Stimulated activated CD8-positive, alpha-beta memory T cell treated with anti-CD3 and anti-CD28 coated beads, Interleukin-12 subunit alpha, Interleukin-12 subunit beta, amount 100 ng/mL, for 1 hour (primary cell): ENCODE results near the gene AMBP.

ENCODE experiments used
- DNase-seq: peaks from one replicate; pipeline ENCODE4 v3.0.0-alpha.2; 2020; ENCODE audit warnings: low read depth

Gene AMBP

DNA sequence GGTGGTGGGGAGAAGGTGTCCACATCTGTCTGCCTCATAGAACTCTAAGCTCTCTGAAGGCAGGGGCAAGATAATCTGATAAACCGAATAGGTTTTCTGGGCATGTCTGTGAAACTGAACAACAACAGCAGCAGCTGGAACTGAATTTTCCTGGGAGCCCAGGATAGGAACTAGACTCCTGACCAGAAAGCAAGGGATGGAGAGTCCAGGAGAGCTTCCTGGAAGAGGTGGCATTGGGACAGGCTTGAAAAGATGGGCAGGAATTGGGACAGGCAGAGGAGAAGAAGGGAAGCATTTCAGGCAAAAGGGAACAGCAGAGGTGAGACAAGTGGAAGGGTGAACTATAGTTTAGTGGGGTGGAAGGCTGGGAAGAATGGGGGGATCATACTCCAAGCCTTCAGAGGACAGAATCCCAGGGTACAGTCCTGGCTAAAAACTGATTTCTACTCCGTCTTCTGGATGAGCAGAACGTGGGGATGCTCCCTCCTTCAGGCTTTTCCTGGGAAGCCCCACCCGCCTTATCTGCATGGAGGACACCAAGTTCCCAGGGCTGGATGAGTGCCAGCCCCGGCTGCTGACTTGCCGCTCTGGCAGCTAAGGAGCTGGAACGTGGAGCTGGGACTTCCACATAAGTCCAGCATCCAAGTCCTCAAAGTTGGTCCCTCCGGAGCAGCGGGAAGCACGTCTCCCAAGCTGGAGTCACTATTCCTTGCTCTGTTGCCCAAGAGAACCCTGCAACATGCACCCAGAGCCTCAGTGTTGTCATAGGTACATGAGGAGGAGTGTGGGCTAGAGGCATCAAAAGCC lies 34.9 kb upstream of the AMBP start:
- no peak for DNase-seq

DNA sequence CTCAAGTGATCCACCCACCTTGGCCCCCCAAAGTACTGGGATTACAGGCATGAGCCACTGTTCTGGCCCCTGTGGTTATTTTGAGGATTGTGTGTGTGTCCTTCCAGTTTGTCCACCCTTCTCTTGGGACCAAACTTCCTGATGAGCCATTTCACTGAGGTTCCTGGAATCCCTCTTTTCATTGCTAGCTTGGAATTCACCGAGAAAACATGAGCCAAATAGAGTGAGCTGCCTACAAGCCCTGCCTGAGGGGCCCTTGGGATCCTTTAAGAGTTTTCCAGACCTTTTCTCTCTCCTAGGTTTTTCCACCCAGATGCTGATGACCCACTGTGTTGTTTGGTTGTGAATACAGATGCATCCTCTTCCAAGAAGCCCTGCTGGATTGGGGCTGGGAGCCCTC lies 34.2 kb upstream of the AMBP start:
- no peak for DNase-seq

DNA sequence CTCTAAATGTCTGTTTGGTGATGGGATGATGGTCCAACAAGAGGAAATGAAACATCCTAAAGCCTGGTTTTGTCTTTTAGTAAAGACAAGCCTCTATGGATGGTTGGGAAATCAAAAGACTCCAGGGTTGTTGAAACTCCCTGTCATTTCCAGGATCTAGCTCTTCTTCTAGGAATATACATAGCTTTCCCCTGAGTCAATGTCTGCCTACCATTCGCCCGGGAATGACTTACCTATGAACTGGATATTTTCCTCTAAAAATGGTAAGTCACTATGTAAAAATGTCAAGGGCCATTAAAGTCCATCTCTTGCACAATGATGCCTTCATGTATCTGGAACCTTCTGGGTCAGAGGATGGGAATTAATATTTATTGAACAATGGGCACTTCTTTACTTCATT lies 32.1 kb upstream of the AMBP start:
- no peak for DNase-seq

DNA sequence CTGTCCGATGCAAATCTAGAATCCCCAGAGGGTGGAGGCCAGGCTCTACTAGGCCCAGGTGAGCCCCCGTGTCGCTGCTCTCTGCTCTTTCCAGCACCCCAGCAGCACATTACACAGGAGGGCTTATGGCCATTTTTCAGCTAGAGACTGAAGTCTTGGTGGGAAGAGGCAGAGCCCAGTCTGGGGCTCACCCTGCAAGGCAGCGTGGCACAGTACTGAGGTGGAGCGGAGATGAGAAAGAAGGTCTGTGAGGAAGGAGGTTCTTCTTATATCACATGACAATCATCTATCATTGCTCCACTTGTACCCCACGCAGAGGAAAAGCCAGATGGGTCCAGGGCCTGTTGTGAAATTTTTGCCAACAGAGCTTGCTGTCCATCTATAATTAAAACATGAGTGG lies 31.0 kb upstream of the AMBP start:
- DNase-seq, result no peak

DNA sequence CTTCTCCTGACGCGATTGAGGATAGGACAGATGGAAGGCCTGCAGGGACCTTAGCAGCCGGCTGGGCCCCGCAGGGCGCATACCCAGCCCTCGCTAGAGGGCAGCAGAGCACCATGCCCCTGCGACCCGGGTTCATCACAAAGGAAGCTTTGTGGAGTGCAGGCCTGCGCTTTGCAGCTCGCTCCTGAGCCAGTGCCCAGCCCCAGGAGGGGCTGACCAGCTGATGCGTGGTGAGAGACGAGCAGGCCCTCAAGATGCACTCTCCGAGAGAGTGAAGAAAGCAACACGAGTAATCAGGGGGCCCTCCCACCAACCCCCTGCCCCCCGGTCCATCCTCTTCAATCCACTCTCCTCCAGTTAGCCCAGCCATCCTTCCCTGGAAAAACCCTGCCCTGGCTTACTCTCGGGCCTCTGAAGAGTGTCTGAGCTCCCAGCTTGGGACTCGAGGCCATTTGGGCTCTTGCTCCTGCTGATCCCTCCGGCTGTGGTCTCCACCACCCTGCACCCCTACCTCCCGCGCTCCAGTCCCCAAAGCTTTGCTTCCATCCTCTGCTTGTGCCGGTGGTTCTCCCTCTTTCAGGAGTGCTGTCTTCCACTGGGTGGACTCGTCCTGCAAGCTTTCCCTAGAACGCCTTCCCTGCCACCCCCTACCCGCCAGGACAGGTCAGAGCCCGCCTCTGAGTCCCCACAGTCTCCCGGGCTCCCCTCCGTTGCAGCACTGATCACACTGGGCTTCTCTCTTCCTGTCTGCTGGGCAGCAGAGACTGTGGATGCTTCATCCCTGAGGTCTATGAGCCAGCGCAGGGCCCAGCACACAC lies 30.1 kb upstream of the AMBP start:
- peak; percentile 20 for DNase-seq

DNA sequence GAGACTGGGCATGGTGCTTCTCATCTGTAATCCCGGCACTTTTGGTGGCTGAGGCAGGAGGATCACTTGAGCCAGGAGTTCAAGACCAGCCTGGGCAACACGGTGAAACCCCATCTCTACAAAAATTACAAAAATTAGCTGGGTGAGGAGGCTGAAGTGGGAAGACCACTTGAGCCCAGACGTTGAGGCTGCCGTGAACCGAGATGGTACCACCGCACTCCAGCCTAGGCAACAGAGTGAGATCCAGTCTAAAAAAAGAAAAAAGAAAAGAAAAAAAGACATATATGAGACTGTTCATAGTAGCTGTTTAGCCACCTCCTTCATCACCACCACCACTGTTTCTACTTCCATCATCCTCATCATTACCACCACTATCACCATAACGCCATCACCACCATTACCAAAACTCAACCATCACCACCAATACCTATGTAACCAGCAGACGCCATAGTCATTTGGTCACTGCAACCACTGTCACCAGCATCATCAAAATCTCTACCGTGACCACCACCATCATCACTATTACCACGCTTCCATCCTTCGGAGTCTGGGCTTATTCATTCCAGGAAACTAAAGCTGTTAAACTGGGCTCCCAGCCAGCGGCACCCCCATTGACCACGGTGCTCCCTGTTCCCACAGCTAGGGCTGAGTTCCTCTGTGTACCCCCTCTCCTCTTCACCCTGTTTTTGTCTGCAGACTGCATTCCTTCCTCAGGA lies 29.3 kb upstream of the AMBP start:
- DNase-seq, result no peak

DNA sequence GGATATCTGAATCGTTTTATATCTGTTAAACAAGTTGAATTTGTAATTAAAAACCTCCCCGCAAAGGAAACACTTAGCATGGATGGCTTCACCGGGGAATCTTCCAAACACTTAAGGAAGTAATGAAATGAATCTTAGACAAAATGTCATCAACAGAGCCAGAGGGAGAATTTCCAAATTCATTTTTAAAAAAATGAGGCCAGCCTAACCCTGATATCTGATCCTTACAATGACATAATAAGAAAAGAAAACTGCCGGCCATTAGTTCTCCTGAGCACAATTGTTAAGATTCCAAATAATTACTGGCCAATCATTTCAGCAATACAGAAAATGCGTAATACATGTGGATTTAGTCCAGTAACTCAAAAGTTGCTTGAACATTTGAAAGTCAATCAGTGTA lies 27.1 kb upstream of the AMBP start:
- no peak for DNase-seq

DNA sequence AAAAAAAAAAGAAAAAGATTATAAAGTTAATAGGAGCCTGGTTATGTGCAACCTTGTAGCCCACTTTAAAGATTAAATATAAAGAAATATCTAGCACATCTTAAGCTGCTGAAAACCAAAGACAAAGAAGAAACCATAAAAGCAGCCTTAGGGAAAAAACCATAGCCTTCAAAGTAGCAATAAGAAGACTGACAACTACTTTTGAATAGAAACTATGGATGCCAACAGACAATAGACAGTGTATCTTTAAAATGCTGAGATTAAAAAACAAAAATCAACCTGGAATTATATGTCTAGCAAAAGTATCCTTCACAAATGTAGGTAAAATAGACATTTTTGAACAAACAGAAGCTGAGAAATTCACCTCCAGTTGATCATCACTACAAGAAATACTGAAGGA lies 24.4 kb upstream of the AMBP start:
- DNase-seq, result no peak

DNA sequence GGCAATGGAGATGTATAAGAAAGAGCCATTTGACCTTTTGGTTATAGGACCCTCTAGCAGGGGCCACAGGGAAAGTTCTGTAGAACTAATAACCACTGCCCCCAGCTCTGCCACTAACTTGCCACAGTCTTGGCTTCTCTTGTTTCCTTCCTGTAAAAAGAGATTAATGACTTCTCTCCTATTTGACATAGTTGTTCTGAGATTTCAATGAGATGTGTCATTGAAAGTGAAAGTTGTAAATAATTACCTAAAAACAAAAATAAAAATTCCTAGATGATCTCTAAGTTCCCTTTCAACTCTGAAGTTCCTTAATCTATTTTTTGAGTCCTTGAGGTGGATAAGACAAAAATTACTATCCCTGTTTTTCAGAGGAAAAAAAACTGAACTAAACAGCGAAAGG lies 22.4 kb upstream of the AMBP start:
- no peak for DNase-seq

DNA sequence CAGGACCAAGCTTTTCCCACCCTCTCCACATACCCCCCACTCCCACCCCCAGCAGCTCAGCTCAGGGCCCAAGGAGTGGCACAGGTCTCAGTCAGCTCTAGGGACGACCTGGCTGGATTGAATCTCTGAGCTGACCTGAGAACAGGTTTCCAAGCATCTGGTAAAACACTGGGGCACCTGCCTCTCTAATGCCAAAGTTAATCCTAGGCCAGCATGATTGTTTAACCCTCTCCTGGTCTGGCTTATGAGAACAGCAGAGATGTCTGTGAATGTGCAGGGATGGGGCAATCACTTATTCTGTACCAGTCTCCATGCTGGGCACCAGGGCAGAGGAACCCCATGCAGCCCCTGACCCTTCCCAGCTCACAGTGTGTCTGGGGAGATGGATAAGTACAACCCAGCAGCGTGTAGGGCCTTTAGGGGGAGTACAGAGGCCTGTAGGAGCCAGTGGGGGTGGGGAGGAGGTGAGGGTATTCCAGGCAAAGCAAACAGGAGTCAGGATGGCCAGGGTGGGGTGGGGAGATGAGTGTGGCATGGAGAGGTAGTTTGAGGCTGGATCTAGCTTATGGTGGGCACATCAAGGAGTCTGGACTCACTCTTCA lies 21.7 kb upstream of the AMBP start:
- no peak for DNase-seq

DNA sequence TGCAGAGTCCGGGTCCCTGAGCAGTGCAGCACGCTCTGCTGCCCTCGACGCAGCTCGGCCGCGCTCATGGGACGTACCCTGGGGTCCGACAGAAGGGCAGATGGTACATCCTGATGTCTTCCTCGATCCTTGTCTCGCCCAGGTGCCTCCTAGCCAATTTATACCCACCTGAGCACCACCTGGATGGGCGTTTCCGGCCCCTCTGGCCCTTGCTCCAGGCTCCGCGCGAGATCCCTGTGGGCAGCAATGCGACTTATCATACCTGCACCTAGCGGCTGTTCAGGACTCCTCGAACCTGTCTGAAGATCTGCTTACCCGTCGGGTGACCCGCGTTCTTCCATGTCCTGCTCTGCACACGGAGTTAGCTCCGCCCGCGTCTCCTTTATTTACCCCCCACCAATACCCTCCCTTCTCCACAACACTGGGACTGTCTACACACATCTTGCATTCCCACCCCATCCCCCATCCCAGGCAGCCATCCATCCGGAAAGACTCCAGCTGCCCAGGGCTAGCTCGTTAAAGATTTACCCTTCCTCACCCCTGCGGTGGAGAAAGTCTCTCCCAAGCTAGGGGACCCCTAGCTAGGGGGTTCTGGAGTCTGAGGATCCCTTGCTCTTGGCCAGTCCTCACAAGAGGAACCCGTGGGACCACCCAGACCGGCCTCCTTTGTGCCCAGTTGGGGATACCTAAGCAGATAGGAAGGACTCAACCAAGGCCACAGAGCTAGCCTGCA lies 21.0 kb upstream of the AMBP start, which contains the start of gene KIF12:
KIF12 (minus strand) TSS at position 357 of the 733 bp plus-strand sequence; CDS start at position 341, 16 bp downstream.
- DNase-seq, result no peak

DNA sequence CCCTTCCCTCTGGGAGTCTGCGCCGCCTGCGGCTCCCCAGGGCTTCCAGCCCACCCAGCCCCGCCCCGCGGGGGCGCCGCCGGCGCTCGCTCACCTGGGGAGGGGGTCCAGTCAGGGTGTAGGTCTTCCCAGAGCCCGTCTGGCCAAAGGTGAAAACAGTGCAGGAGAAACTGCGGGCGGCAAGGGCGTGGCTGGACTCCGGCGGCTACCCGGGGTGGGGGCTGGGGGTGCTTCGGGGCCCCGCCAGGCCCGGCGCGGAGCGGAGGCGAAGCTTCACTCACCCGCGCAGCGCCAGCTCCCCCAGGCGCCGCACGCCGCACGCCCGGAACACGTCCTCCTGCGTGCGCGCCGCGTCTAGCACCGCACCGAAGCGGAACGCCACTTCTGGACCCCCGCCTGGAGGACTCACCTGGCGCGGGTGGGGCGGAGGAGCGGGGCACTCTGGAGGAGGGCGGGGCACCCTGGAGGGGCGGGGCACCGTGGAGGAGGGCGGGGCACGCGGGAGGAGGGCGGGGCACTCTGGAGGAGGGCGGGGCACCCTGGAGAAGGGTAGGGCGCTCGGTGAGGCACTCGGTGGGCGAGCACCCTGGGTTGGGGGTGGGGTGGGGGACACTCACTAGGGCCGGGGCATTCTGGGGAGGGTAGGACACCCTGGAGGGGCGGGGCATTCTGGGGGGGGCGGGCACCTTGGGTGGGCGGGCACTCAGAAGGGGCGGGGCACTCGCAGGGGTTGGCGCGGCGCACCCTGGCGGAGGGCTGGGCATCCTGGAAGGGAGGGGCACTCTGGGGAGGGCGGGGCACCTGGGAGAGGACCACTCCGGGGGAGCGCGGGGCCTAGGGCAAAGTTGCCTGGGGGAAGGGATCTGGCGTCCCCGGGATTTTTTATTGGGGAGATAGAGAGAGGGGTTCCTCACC lies 20.2 kb upstream of the AMBP start:
- no peak for DNase-seq

DNA sequence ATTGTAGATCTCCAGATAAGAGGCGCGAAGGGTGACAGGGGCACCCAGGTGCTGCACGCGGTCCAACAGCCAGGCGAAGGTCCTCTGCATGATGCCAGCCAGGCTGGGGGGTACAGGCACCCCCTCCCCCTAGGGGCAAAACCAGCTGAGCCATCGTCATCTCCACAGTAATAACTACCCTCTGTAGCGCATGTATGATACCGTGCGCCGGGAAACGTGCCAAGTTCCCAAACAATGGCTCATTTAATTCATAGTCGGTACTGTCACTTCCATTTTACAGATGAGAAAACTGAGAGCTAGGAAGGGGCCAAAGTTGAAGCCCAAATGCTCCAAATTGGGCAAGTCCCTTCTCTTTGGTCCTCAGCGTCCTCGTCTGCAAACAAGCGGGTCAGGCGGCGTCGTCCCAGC lies 19.5 kb upstream of the AMBP start:
- no peak for DNase-seq

DNA sequence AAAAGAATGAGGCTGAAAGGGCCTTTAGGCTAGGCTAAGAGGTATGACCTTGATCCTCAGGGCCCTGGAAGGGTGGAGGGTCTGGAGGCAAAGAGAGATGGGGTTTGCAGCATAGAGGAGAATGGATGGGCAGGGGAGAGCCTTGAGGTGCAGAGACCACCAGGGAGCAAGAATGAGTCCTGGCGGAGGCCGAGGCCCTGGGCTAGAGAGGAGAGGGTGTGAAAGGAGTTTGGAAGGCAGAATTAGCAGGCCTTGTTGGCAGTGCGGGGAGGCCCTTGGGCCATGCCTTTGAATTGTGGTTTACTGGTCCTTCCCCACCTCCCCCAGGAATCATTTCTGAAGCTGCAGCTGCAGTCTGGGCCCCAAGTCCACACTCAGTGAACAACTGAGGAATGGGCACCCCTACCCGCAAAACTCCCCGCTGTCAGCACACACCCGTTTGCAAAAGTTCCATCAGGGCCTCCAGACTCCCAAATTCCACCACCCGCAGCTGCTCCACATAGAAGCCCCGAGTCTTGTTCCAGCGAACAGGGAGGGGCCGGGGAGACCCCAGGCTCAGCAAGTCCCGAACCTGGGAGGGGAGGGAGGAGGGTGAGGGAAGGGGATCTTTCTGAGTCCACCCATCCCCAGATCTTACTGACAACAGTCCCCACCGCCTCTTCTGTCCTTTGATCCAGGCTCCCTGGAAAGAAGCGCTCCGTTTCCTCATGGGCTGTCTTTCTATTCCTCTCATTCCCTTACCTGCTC lies 18.9 kb upstream of the AMBP start:
- no peak for DNase-seq

DNA sequence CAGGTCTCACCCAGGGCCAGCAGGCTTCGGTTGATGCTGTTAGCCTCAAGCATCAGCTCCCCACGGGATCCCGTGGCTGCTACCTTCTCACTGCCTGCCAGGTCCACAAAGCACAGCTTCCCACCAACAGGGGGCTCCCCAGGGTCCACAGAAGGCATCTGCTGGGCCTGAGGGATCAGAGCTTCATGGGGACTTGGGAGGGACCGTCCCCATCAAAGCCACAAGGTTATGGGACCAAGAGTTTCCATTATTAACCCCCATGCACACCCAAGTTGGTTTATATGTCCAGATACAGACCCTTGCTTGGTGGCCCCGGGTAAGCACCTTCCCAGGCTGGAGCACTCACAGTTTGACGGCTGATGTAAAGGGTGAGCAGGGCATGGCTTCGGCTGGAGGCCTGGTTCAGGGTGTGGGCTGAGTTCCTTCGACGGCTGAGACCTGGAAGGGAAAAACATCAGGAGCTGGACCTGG lies 18.0 kb upstream of the AMBP start:
- no peak for DNase-seq

DNA sequence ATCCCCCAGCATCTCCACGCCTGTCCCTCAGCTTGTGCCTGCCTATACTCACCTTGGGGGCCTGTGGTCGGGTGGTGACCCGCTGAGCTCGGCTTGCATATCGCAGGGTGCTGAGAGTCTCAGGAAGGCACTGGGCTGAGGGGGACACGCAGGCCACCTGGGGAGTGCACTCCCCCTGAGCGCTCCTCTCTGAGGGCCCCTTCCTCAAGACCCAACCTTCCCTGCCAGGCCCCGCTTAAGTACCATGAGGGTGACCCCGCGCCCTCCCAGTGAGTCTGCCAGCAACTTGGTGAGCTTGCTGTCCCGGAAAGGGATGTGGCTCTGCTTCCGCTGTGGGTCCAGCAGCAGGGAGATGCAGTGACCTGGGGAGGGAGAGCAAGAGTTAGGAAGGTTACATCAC lies 16.9 kb upstream of the AMBP start:
- no peak for DNase-seq

DNA sequence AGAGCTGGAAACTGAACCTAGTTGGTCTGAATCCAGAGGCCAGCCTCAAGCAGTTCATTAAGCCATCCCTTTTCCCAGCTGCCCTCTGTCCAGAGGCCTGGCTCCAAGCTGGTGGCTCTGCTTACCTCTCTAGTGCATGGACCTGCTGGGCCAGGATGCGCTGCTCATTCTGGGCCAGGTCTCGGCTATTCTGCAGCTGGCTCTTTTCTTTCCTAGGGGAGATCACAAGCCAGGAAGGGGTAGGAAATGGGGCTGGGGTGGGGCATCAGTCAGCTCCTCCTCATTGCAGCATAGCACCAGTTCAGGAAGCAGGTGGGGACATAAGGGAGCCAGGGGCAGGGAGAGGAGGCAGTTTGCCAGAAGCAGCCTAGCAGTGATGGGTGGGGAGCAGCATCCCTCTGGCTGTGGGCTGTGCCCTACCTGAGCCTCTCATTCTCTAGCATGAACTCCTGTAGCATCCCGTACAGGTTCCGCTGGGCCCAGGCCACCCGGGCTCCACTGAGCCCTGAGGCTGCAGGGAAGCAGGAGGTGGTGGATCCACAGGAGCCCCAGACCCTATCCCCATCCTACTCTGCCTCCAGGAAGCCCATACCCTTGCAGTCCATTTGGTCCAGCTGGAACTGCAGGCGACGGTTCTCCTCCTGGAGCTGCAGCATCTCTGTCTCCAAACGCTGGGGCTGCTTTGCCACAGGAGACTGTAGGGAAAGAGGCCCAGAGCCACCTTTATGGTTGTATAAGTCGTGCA lies 15.8 kb upstream of the AMBP start:
- DNase-seq, result no peak

DNA sequence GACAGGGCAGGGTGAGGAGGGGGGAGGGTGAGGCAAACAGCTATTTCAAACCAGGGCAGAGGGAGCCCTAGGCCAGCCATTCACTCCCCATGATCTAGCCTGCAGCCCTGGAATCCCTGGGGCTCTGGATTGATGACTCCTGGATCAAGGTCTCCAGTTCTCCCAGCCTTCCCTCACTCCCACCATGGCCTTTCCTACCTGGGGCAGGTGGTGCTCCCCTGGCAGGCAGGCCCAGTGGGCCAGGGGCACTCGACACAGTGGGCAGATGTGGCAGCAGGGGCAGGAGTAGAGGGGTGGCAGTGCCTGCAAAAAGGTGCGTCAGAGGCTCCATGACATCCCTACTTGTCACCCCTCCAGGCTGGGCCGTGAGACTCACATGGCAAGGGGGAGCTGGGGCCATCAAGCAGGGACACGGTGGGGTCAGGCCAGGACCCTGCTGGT lies 15.0 kb upstream of the AMBP start:
- DNase-seq, result no peak

DNA sequence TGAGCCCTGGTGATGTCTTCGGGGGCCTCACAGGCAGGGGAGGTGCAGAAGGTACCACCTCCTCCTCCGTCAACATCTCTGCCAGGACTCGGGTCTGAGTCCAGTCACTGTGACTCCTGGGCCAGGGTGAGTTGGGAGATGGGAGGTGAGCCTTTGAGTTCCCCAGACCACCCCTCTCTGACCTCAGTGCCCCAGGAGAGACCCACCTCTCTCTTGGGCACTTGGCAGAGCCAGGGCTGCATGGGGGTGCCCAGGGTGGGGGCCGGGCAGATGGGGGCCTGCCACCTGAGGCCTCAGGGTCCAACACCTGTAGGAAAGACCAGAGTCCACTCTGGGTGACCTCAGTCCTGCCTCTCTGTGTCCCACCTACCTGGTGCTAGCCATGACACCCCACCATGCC lies 14.2 kb upstream of the AMBP start:
- no peak for DNase-seq
